DOHH2 (cell line): ENCODE results near the gene EEF1AKMT3.

Experiments
- CTCF ChIP-seq: fragments of 200-600 bp; sonication (generic); IDR thresholded peaks from one replicate; pipeline ENCODE4 v1.5.1; 2014; ENCODE audit warnings: antibody characterized with exemption, mild to moderate bottlenecking, low read depth, low read length; ENCODE audit not compliant: poor library complexity, severe bottlenecking
- EZH2phosphoT487 ChIP-seq: fragments of 200-600 bp; sonication (generic); IDR thresholded peaks from 2 replicates; pipeline ENCODE4 v1.6.1; 2017; ENCODE audit warnings: borderline replicate concordance, mild to moderate bottlenecking, antibody characterized with exemption, low read length, moderate library complexity, mixed read lengths

GRCh38 chr12:57752668-57753000, 19.8 kb upstream of the EEF1AKMT3 start:
- TF ChIP-seq CTCF (no peak), EZH2phosphoT487 (no peak)
